SH-SY5Y (cell line): ENCODE data around the gene PAPSS2.

Source experiments
- GATA2 ChIP-seq: IDR thresholded peaks from 2 replicates; pipeline ENCODE4 v1.6.1; 2011; ENCODE audit warnings: mild to moderate bottlenecking, low read depth, low read length
- GATA3 ChIP-seq: IDR thresholded peaks from 2 replicates; pipeline ENCODE4 v1.6.1; 2011; ENCODE audit warnings: low read depth, mild to moderate bottlenecking, low read length, moderate library complexity

DNA sequence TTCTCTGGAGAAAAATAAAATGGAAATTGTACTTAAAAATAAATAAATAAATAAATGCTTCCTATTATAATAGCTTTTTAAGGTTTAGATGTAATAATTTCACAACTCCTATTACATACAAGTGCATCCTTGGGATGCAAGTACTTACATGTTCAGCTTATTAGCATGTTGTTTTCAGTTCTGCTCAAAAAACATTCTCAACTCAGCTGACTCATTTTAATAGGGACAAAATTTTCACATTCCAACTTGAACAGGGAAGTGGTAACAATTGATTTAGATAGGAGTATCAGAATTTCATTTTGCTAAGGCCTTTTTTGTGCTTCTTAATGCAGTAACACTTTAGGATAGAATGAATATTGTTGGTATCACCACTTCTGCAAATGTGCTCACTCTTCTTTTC is 16.7 kb upstream of the PAPSS2 start:
- TF ChIP-seq GATA2 (no peak), GATA3 (no peak)
